HEK293T (cell line): Measurements from ENCODE around the gene HOXA6.

Experiments
- ARNT ChIP-seq: fragments of 450-650 bp; IDR thresholded peaks from 2 replicates; pipeline ENCODE4 v1.6.1; 2017; ENCODE audit warnings: mild to moderate bottlenecking
- BHLHE40 ChIP-seq: fragments of 450-650 bp; IDR thresholded peaks from 2 replicates; pipeline ENCODE4 v1.6.1; 2016; ENCODE audit warnings: mild to moderate bottlenecking, moderate library complexity, borderline replicate concordance
- CTBP1 ChIP-seq: fragments of 450-650 bp; IDR thresholded peaks from 2 replicates; pipeline ENCODE4 v1.6.1; 2016; ENCODE audit warnings: borderline replicate concordance
- FOXA1 ChIP-seq: fragments of 450-650 bp; IDR thresholded peaks from 2 replicates; pipeline ENCODE4 v1.6.1; 2016; ENCODE audit warnings: mild to moderate bottlenecking
- FOXM1 ChIP-seq: fragments of 450-650 bp; IDR thresholded peaks from 2 replicates; pipeline ENCODE4 v1.6.1; 2017; ENCODE audit warnings: mild to moderate bottlenecking, borderline replicate concordance
- NFRKB ChIP-seq: fragments of 450-650 bp; IDR thresholded peaks from 2 replicates; pipeline ENCODE4 v1.6.1; 2016; ENCODE audit warnings: mild to moderate bottlenecking, moderate library complexity

DNA sequence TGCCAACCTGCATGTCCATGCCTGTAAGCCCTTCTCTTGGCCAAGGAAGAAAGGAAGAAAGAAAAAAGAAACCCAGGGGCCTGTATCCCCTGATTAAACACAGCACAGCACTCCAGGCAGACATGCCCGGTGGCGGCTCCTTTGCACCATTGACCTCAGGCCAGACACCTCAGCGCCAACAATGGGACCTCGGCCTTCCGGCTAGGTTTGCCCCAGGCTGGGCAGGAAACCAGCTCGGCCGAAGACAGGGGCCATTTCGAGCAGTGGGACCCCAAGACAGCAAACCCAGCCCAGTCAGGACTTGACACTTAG, 23.7 kb upstream of the HOXA6 start:
- TF ChIP-seq FOXA1 (no peak), FOXM1 (no peak), NFRKB (no peak), BHLHE40 (no peak), ARNT (no peak), CTBP1 (no peak)
